ENCODE data around the gene IGSF6.
"Not testable (repeated sequence)": the region's sequence is repeated elsewhere in the genome, so short reads cannot be mapped to it uniquely, and the experiment has no call there.

IGSF6 gene

DNA sequence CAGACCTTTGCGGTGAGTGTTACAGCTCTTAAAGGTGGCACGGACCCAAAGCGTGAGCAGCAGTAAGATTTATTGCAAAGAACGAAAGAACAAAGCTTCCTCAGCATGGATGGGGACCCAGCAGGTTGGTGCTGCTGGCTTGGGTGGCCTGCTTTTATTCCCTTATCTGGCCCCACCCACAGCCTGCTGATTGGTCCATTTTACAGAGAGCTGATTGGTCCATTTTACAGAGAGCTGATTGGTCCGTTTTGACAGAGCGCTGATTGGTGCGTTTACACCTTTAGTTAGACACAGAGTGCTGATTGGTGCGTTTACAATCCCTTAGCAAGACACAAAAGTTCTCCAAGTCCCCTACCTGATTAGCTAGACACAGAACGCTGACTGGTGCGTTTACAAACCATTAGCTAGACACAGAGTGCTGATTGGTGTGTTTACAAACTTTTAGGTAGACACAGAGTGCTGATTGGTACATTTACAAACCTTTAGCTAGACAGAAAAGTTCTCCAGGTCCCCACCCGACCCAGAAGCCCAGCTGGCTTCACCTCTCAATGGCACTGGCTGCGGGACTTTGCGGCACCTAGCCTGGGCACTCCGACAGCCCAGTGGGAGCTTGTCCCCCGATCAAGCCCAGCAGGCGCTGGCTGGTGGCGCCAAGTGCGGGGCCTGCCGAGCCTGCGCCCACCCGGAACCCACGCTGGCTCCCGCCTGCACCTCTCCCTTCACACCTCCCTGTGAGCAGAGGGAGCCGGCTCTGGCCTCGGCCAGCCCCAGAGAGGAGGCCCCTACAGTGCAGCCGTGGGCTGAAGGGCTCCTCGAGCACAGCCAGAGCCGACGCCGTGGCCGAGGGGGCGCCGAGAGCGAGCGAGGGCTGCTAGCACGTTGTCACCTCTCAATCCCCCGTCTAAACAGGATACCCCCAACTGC, 22.5 kb downstream of the IGSF6 start:
- DNase-seq (ENCODE audit: low read depth in 1 of 2, low spot score in 1 of 2) = not testable (repeated sequence)

DNA sequence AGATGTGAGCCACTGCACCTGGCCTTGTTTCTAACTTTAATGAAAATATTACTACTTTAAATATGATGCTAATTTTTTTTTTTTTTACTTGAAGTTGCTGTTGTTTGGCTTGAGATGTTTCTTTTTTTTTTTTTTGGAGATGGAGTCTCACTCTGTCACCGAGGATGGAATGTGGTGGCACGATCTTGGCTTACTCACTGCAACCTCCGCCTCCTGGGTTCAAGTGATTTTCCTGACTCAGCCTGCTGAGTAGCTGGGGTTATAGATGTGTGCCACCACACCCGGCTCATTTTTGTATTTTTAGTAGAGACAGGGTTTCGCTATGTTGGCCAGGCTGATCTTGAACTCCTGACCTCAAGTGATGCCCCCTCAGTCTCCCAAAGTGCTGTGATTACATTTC, 23.6 kb downstream of the IGSF6 start:
- DNase-seq (ENCODE audit: low read depth in 1 of 2, low spot score in 1 of 2) = no peak

DNA sequence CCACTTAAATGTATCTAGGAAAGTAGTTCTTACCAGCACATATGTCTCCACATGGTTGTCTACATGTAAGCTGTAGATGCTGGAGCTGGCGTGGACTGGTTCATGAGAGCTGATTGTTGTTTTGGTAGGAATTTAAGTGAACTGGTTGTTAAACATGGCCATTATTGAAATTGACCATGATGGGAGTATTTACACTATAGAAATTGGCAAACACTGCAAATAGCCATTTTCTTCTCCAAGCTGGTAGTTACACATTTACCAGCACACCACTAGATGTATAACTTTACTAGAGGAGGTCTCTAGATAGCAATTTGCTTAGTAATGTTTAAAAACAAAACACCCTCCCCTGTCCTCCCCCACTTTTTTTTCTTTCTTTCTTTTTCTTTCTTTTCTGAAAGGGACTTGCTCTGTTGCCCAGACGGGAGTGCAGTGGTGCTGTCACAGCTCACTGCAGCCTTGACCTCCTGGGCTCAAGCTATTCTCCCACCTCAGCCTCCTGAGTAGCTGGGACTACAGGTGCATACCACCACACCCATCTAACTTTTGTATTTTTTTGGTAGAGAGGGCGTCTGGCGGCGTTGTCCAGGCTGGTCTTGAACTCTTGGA, 24.2 kb downstream of the IGSF6 start:
- DNase-seq (ENCODE audit: low read depth in 1 of 2, low spot score in 1 of 2) = no peak

DNA sequence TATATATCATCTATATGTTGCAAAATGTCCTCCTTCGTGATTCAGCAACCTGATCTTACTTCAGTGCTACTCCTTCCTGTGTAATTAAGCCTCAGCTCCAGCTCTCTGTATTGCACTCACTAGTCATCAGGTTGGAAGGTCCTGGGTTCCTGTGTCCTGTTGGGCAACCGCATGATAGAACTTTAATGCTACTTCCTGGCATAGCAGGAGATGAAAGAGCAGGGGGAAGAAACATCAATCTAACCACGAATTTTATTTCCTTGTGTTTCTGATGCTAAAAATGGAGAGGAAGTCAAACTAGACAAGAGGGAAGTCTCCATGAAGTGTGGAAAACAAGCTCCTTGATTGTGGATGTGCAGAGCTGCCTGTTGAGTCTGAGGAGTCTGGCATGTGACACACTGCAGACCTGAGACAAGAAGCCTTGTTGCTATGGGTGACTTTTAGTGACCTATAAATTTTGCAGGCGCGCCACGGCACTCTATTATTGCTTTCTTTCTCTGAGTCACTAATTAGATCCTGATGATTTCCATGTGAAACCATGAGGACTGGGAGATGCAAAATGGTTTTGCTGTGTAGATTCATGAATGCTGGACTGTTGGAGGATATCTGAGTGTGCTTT, 25.6 kb downstream of the IGSF6 start:
- DNase-seq (ENCODE audit: low read depth in 1 of 2, low spot score in 1 of 2) = no peak

DNA sequence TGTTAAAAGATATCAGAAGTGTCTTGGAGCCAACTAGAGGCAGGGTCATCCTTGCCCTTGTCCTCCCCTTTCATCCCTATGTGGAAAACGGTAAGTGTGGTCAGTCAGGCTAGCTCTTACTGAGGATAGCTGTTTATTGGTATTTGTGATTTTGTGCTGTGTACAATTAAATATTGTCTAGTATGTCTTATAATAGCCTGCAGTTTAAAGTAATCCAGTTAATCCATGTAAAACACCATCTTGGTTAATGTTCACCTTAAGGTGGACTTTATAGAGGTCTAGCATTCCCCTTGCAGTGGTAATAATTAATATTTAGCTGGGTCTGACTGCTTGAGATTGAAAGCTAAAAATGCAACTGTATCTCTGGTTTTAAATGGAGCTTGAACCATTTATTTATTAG, 27.4 kb downstream of the IGSF6 start:
- no peak for DNase-seq (ENCODE audit: low read depth in 1 of 2, low spot score in 1 of 2)

DNA sequence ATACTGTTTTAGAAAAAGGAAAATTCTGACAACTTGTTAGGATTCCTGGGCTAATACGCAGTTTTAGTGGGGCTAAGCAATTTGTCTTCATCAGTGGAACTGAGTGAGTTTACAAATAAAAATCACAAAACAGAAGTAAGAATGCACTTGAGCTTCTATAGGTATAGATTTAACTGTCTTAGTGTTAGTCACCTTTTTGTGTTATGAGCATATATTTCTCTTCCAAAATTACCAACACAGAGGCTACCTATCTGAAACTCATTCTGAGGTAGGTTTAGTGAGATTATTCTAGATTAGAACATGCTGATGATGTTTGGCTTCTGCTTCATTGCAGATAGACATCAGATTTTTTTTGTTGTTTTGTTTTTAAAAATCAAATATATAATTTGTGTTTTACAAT, 29.9 kb downstream of the IGSF6 start:
- no peak for DNase-seq (ENCODE audit: low read depth in 1 of 2, low spot score in 1 of 2)

DNA sequence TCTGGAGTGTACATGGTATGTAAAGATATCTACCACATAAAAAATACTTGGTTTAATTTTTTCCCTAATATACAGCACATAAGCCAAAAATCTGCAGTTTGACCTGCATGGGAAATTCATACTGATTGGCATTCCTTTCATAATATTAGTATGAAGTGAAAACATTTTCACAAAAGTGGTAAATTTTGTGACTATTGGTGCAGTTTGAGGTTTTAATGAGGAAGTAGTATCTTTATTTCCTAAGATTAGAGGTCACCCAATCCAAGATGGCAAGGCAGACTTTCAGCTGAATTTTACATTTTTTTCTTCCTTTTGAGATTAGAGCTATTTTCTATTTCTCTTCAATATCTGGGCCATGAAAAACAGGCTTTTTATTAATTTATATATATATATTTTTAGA, 31.8 kb downstream of the IGSF6 start:
- DNase-seq (ENCODE audit: low read depth in 1 of 2, low spot score in 1 of 2) = no peak

DNA sequence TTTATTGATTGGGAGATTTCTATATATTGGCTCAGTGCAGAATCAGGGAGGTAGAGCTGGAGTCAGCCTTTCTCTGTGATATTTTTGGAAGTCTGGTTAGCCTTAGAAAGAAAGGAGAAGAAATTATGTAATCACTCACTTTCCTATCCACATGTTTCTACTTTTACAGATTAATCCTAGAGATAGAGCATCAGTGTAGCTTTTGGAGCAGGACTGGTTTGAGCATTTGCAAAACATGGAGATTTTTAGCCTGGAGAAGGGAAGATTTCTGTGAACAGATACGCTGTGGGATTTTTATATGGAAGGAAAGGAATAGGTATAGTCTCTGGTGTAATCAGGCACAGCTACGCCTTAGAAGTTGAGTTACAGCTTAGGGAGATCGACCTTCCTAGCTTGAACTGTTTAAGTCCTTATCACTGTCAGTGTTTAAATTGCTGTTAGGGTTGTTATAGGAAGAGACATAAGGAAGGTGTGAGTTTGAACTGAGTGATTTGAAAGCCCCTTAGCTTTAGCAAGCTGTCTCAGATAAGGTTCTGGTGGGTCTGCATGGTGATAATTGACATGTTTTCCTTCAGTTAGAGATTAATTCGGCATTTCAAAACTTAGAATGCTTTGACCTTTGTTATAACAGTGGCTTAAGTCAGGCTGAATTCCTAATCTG, 32.5 kb downstream of the IGSF6 start:
- no peak for DNase-seq (ENCODE audit: low read depth in 1 of 2, low spot score in 1 of 2)

DNA sequence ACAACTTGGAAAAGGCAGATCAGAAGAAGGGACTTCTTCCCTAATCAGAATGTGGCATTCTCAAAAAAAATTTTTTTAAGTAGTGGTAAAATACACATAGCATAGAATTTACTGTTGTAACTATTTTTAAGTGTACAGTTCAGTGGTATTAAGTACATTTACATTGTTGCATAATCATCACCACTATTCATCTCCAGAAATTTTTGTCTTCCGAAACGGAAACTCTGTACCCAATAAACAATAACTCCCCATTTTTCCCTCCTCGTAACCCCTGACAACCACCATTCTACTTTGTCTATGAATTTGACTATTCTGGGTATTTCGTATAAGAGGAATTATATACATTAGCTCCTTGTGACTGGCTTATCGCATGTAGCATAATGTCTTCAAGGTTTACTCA, 34.1 kb downstream of the IGSF6 start:
- DNase-seq (ENCODE audit: low read depth in 1 of 2, low spot score in 1 of 2) = no peak

DNA sequence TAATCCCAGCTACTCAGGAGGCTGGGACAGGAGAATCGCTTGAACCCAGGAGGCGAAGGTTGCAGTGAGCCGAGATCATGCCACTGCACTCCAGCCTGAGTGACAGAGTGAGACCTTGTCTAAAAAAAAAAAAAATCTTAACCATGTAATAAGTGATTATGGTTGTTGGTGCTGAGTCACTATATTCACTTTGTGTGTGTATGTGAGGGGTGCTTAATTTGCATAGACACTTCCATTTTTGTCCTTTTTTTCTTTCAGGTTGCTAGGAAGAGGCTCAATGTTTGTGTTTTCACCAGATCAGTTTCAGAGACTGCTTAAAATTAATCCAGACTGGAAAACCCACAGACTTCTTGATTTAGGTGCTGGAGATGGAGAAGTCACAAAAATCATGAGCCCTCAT, 34.8 kb downstream of the IGSF6 start:
- no peak for DNase-seq (ENCODE audit: low read depth in 1 of 2, low spot score in 1 of 2)

DNA sequence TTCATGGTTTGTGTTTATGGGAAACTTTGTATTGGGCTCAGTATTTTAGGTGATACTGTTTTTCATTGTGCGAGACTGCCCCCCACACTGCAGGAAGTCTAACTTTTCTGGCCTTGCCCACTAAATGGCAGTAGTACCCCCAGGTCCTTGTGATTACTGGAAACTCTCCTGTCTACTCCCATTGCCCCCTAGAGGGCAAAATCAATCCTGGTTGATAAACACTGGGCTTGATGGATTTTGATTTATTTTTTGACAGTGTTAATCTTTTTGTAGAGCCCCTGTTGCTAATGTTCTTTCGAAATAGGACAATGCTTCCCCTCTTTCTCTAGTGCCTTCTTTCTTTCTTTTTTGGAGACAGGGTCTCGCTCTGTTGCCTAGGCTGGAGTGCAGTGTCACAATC, 37.5 kb downstream of the IGSF6 start:
- DNase-seq (ENCODE audit: low read depth in 1 of 2, low spot score in 1 of 2) = no peak

DNA sequence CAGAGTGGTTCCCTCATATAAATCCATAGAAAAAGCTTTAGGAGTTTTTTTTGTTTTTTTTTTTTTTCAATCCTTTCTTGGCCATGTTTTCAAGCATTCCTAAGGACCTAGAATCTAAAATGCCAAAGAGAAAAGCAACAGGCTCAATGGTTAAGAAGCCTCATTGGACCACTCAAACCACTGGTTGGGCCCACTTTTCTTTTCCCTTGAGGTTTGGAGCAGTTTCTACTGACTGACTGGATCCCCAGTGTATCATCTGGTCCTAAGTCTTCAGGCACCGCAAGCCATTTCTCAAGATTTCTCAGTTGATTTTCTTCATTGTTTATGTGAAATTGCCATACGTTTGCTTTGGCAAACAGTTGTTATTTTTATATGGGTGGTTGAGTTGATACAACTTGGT, 38.6 kb downstream of the IGSF6 start:
- no peak for DNase-seq (ENCODE audit: low read depth in 1 of 2, low spot score in 1 of 2)

DNA sequence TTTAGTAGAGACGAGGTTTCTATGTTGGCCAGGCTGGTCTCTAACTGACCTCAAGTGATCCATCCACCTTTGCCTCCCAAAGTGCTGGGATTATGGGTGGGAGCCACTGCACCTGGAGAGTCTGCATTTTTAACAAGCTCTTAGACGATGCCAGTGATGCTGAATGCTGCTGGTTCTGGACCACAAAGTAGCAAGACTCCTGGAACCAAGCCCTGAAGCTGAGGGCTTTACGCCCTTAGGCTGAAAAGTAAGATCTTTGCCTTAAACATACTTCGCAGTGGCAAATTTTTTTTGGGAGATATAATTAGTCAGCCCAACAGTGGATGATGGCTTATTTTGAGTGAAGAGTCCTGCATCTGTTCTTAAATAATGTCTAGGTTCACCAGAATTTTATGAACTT, 39.0 kb downstream of the IGSF6 start:
- DNase-seq (ENCODE audit: low read depth in 1 of 2, low spot score in 1 of 2) = no peak

DNA sequence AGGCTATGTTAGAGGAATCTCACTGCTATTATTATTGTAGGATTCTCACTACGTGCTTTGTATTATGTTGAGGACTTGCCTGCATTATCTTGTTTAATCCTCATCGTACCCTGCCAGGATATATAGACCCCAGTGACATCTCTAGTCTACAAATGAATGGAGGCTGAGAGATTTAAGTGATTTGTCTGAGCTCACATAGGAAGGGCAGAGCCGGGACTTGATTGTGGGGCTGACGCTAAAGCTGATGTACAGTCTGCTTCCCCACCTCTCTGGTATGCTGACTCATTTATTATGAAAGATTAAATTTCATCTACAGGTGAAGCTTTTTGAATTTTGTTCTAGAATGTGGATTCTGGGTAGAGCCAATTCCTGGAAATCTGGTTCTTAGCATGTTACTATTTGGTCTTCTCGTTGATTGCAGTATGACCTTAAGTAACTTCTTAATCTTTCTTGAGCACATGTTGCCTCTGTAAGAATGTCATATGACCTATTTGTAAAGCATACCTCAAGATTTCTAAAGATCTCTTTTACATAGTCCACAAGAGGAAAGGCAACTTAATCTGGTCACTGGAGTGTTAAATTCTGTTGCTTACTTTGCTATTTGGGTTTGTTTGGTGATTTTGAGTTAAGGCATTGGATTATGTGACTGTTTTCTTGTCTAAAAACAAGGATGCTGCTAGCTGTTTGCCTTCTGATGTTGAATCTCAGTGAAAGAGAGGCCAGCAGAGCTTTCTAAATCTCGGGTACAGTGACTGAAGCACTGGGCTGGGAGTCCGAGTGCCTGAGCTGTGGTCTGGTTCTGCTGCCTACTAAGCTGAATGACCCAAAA, 40.6 kb downstream of the IGSF6 start:
- DNase-seq (ENCODE audit: low read depth in 1 of 2, low spot score in 1 of 2) = peak in 1 of 2 donors; percentile 5

DNA sequence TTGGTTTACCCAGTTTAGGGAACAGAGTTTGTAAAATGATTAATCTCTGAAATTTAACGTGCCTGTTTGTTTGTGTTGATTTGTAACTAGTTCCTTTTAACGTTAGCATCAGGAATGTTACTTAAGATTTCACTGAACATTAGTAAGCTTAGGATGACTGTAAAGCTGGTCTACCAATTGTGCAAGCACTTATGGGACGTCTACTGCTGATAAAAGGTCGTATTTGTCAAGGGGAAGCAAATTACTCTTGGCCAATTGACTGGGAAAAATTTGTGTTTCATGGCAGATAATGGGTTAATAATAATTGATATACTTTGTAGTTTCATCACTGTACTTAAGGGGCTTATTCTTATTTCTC, 41.2 kb downstream of the IGSF6 start:
- DNase-seq (ENCODE audit: low read depth in 1 of 2, low spot score in 1 of 2) = no peak

DNA sequence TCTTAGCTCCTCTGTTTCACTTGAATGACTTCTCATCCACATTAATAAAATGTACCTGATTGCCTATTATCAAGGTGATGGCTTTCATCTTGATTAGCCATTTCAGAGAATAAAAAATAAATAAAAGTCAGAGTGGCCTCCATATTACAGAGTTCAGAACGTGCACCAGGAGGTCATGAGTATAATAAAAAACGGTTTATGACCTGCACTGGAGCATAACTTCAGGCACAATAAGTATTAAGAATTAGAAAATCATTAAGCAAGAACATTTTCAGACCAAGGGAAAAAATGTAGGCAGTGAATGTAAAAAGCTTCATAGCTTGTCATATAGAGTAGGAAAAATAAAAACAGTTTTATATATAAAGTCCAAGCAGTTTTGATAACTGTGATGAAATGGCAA, 41.6 kb downstream of the IGSF6 start:
- DNase-seq (ENCODE audit: low read depth in 1 of 2, low spot score in 1 of 2) = no peak

DNA sequence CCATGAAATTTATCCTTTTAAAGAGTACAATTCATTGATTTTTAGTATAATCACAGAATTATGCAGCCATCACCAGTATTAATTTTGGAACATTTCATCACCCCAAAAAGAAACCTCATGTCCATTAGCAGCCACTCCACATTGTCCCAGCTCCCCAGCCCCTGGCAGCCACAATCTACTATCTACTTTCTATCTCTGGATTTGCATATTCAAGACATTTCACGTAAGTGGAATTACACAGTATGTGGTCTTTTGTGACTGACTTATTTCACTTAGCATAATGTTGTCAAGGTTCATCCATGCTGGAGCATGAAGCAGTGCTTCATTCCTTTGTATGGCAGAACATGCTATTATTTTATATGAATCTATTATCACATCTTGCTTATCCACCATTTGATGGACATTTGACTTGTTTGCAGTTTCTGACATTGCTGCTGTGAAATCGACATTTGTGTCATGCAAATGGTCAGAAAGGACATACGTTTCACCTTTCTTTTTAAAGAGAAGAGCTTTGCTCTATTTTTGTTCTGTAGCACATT, 42.3 kb downstream of the IGSF6 start:
- DNase-seq (ENCODE audit: low read depth in 1 of 2, low spot score in 1 of 2) = no peak

DNA sequence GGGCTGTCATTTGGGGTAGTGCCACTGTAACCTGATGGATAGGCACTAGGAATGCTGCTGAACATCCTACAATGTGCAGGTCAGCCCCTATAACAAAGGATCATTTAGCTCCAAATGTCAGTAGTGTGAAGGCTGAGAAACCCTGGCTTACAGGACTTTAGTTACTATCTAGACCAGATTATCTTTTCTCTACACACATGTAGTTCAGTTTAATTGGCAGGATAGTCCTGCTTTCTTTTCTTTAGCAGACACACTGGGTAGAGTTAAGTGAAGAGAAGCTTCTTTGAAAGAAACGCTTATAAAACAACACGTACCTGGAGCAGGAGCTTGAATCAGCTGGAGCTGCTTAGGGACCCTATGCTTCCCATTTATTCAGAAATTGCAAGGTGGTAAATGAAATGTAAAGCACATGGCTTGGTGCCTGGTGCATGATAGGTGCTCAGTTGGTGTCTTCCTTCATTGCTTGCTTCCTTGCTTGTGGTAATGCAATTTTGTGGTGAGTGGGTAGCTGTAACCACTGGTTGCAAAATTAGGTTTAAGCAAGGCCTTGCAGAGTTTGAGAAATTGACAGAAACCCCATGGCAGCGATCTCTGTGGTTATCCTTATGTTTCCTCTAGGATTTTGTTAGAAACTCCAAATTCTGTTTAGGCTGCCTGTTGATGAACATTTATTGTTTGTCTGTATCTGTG, 43.6 kb downstream of the IGSF6 start:
- no peak for DNase-seq (ENCODE audit: low read depth in 1 of 2, low spot score in 1 of 2)

DNA sequence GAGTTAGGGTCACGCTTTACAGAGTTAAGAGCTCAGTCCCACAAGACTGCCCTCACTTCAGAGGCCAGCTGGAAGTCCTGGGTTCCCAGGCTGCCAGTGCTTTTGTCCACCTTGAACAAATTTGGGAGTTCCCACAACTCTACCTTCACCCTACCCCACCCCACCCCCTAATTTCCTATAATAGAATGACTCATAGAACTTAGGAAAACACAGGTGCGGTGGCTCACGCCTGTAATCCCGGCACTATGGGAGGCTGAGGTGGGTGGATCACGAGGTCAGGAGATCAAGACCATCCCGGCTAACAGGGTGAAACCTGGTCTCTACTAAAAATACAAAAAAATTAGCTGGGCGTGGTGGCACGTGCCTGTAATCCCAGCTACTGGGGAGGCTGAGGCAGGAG, 46.6 kb downstream of the IGSF6 start:
- DNase-seq (ENCODE audit: low read depth in 1 of 2, low spot score in 1 of 2) = not testable (repeated sequence)

DNA sequence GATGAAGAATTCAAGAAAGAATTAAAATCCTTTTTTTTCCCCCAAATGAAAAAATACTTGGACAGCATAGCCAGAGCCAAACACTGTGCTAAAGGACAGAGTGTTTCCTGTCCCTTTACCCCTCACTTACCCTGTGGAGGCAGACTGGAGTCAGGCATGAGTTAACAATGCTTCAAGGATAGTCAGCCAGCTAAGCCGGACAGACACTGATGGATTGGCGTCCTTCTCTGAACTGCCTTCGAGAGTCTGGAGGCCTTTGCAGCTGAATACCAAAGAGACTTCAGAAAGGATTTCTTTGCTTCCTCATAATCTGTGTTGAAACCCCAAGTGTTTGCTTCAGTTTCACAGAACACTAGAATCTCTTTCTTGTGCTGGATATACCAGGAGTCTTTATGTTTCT, 48.5 kb downstream of the IGSF6 start:
- DNase-seq (ENCODE audit: low read depth in 1 of 2, low spot score in 1 of 2) = no peak
